ENCODE data around the gene ATP5PD. TPM values are rescaled to one million over a fixed set of nuclear protein-coding genes. Genes with fewer than 3 reads are reported as not detected.

The ATP5PD gene
- total and polyA plus RNA-seq, 2 of the 8 experiments (the other 6 are each of a cell fraction or from before 2014, with no cell fraction given), result 335 to 407 TPM

GRCh38 chr17:75094871-75095399, 48.2 kb upstream of the ATP5PD start:
- 0 out of 2 replicates have a peak overlapping the region, but pooled peaks have one; percentile 13 for H2AK5ac ChIP-seq (ENCODE audit: low read depth, low read length)
- H3K4me2 ChIP-seq (ENCODE audit: insufficient read depth in 1 of 2, low read depth in 2 of 2, low read length in 2 of 2), result no peak overlapping the region
- no peak overlapping the region for H2BK5ac ChIP-seq (ENCODE audit: low read depth, low read length)
- no peak overlapping the region for H3K27ac ChIP-seq (ENCODE audit: low read depth, low read length)
- H3K9ac ChIP-seq (replicated peaks in 1 of 4; ENCODE audit: extremely low read depth in 1 of 4, low read depth in 3 of 4, low read length in 3 of 4), result no peak overlapping the region
- peaks cover 4% of the 10 kb centered on the region for H3K23me2 ChIP-seq (ENCODE audit: low read depth, low read length)
- H4K8ac ChIP-seq (ENCODE audit: extremely low read depth, insufficient read depth, low read length), result no peak overlapping the region; the same call in 1 of the 2 replicates
- H4K5ac ChIP-seq (ENCODE audit: insufficient read length, low read depth, low read length), result no peak overlapping the region
- no peak overlapping the region for H3K18ac ChIP-seq (ENCODE audit: extremely low read depth, low read length)
- DNase-seq (ENCODE audit: low read depth in 1 of 2, low spot score in 2 of 2), result no peak
- H2BK20ac ChIP-seq (ENCODE audit: low read length), result no peak overlapping the region
- peaks cover 0 to 7% of the 10 kb centered on the region in 2 experiments; a peak in 2 of 4 replicates for H3K79me2 ChIP-seq (ENCODE audit: control insufficient read depth in 1 of 2, insufficient read depth in 2 of 2, low read length in 2 of 2)
- no peak overlapping the region for H3K14ac ChIP-seq (ENCODE audit: insufficient read length)
- no peak overlapping the region for H3K4me3 ChIP-seq (ENCODE audit: extremely low read depth in 1 of 4, insufficient read depth in 2 of 4, low read depth in 3 of 4, low read length in 4 of 4)
- no peak overlapping the region for H3K23ac ChIP-seq (ENCODE audit: insufficient read length)
- TF ChIP-seq SAP30 (IDR thresholded peaks at IDR 0.05; ENCODE audit: insufficient read depth, insufficient replicate concordance, low read length), result no peak
- TF ChIP-seq EZH2 (IDR thresholded peaks at IDR 0.05; ENCODE audit: low read depth, low read length, severe bottlenecking), result no peak
- no peak for TF ChIP-seq MAFK (IDR thresholded peaks at IDR 0.05; ENCODE audit: low read depth, low read length)
- no peak for TF ChIP-seq SIX5 (IDR thresholded peaks at IDR 0.05; ENCODE audit: low read depth, low read length)
- no peak for TF ChIP-seq RAD21 (IDR thresholded peaks at IDR 0.05 in 1 of 2, conservative IDR thresholded peaks at IDR 0.05 in 1 of 2; ENCODE audit: low read depth in 2 of 2, low read length in 2 of 2)
- no peak for TF ChIP-seq RFX5 (IDR thresholded peaks at IDR 0.05; ENCODE audit: borderline replicate concordance, low read depth, low read length)
- TF ChIP-seq KDM5A (IDR thresholded peaks at IDR 0.05; ENCODE audit: low read length), result no peak
- no peak for TF ChIP-seq ZNF274 (IDR thresholded peaks at IDR 0.05; ENCODE audit: borderline replicate concordance, extremely low read depth, low read length)
- TF ChIP-seq MAX (IDR thresholded peaks at IDR 0.05), result no peak
- no peak for TF ChIP-seq SP1 (IDR thresholded peaks at IDR 0.05; ENCODE audit: low read depth, low read length)
- no peak overlapping the region for H3K4ac ChIP-seq (replicated peaks; ENCODE audit: insufficient read length, low read depth, low read length)
- H2BK15ac ChIP-seq (ENCODE audit: low read length), result no peak overlapping the region
- H4K20me1 ChIP-seq (replicated peaks in 1 of 2; ENCODE audit: control insufficient read depth in 1 of 2, insufficient read depth in 2 of 2, low read length in 2 of 2), result peaks cover 0 to 5% of the 10 kb centered on the region in 2 experiments
- H3K79me1 ChIP-seq (ENCODE audit: low read depth, low read length), result peaks cover 7% of the 10 kb centered on the region
- peaks cover 0 to 3% (median 1%) of the 10 kb centered on the region in 4 experiments; a peak in 3 of 8 replicates for H3K36me3 ChIP-seq (ENCODE audit: control insufficient read depth in 2 of 4, insufficient read depth in 4 of 4, low read length in 3 of 4)
- H3K4me1 ChIP-seq (replicated peaks in 1 of 4; ENCODE audit: control insufficient read depth in 3 of 4, insufficient read depth in 4 of 4, low read length in 3 of 4), result peaks cover 0 to 17% (median 12%) of the 10 kb centered on the region in 4 experiments; a peak in 6 of 7 replicates
- no peak overlapping the region for H2BK120ac ChIP-seq (replicated peaks; ENCODE audit: low read depth, low read length)
- H3K27me3 ChIP-seq (replicated peaks in 1 of 4; ENCODE audit: control insufficient read depth in 3 of 4, extremely low read depth in 1 of 4, insufficient read depth in 3 of 4, low read length in 3 of 4), result no peaks in the 10 kb centered on the region
- no peak overlapping the region for H4K91ac ChIP-seq (replicated peaks; ENCODE audit: insufficient read length, low read length)
- H3K9me3 ChIP-seq (ENCODE audit: insufficient read depth in 2 of 2, low read depth in 1 of 2, low read length in 1 of 2), result no peaks in the 10 kb centered on the region; a peak in 1 of 4 replicates
- no peak for FAIRE-seq
- WGBS, 2 experiments (ENCODE audit: extremely low coverage in 1 of 2, insufficient coverage in 1 of 2, insufficient read length in 1 of 2, insufficient replicate concordance in 2 of 2, low coverage in 1 of 2, low lambda C conversion rate in 2 of 2, missing lambda C conversion rate in 1 of 2), result 92% methylated on average over 16 of the region's 16 CpGs; no CpG with 5 or more reads in 1 of the 2 experiments
- no peak overlapping the region for H2BK12ac ChIP-seq (ENCODE audit: low read depth, low read length)
- H3K56ac ChIP-seq (replicated peaks; ENCODE audit: insufficient read length, low read depth, low read length), result no peak overlapping the region
- CTCF ChIA-PET (ENCODE audit: partially characterized antibody), result interaction anchor here (0.6 to 6.8 kb wide), 9 partner anchors 11 to 176 kb away, joined by 3 to 60 read pairs (median 4); partner anchors contain the start of genes MIF4GD and NT5C
- POLR2A ChIA-PET (ENCODE audit: partially characterized antibody), result interaction anchor here (0.9 to 1.4 kb wide), 6 partner anchors 16 to 60 kb away, joined by 3 to 5 read pairs (median 3); partner anchors contain the start of gene JPT1
- H2AFZ ChIP-seq (ENCODE audit: low read length), result no peak overlapping the region
